ENCODE results near the gene JAG1.

The JAG1 gene

GRCh38 chr20:10651227-10651990, 22.4 kb downstream of the JAG1 start:
- H3K9ac ChIP-seq = no peak overlapping the region
- TF ChIP-seq CTCF (IDR thresholded peaks at IDR 0.05) = peak; percentile 16
- no peaks in the 10 kb centered on the region for H3K9me3 ChIP-seq (ENCODE audit: control insufficient read depth, low read length)
- peaks cover 39% of the 10 kb centered on the region for H3K4me1 ChIP-seq
- H3K36me3 ChIP-seq (ENCODE audit: control insufficient read depth, insufficient read depth, low read length) = no peaks in the 10 kb centered on the region
- no peak overlapping the region for H3K4me2 ChIP-seq (ENCODE audit: low read length)
- peaks cover 20% of the 10 kb centered on the region for H3K79me2 ChIP-seq
- no peak overlapping the region for H3K4me3 ChIP-seq (ENCODE audit: low read depth, low read length)
- H3K27ac ChIP-seq = no peak overlapping the region
- no peaks in the 10 kb centered on the region for H3K27me3 ChIP-seq (ENCODE audit: control insufficient read depth, insufficient read depth, low read length)
- H2AFZ ChIP-seq = no peak overlapping the region

GRCh38 chr20:10649797-10650160, 24.0 kb downstream of the JAG1 start:
- Histone ChIP-seq H3K4me2 (ENCODE audit: low read length) (no peak overlapping the region), H3K36me3 (ENCODE audit: control insufficient read depth, insufficient read depth, low read length) (no peaks in the 10 kb centered on the region), H3K27me3 (ENCODE audit: control insufficient read depth, insufficient read depth, low read length) (no peaks in the 10 kb centered on the region), H3K9me3 (ENCODE audit: control insufficient read depth, low read length) (no peaks in the 10 kb centered on the region), H3K27ac (no peak overlapping the region), H2AFZ (no peak overlapping the region), H3K79me2 (peaks cover 20% of the 10 kb centered on the region), H3K4me3 (ENCODE audit: low read depth, low read length) (no peak overlapping the region), H3K4me1 (peaks cover 30% of the 10 kb centered on the region), H3K9ac (no peak overlapping the region)
- TF ChIP-seq CTCF (IDR thresholded peaks at IDR 0.05) = no peak

- no peak overlapping the region for H3K4me2 ChIP-seq (ENCODE audit: low read length)
- H3K27ac ChIP-seq = no peak overlapping the region
- H3K4me1 ChIP-seq = peaks cover 31% of the 10 kb centered on the region
Observed at GRCh38 chr20:10649080-10649796, 24.6 kb downstream of the JAG1 start.

DNA sequence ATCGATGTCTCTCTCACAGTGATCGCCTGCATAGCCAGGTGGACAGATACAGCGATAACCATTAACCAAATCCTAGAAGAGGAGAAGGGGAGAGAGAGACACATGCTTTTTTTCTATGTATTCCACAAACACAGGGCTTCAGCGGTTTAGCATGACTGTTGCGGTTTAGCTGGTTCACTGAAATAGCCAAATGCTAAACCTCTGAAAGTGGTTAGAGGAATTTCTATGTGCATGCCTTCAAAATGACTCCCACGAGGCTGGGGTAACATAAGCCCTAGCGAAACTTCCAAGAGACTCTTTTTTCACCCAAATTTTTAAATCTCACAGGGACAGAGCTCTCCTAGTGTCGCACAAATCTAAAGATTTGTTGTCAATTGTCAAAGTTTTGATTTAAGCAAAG, 25.1 kb downstream of the JAG1 start:
- Histone ChIP-seq H3K36me3 (ENCODE audit: control insufficient read depth, insufficient read depth, low read length) (no peaks in the 10 kb centered on the region), H2AFZ (no peak overlapping the region), H3K4me1 (peaks cover 25% of the 10 kb centered on the region), H3K27ac (no peak overlapping the region), H3K79me2 (peaks cover 20% of the 10 kb centered on the region), H3K9ac (no peak overlapping the region), H3K27me3 (ENCODE audit: control insufficient read depth, insufficient read depth, low read length) (no peaks in the 10 kb centered on the region), H3K4me2 (ENCODE audit: low read length) (no peak overlapping the region), H3K9me3 (ENCODE audit: control insufficient read depth, low read length) (no peaks in the 10 kb centered on the region), H3K4me3 (ENCODE audit: low read depth, low read length) (no peak overlapping the region)
- no peak for TF ChIP-seq CTCF (IDR thresholded peaks at IDR 0.05)

More at GRCh38 chr20:10649080-10649796, 24.6 kb downstream of the JAG1 start:
- TF ChIP-seq CTCF (IDR thresholded peaks at IDR 0.05) = no peak
- no peaks in the 10 kb centered on the region for H3K9me3 ChIP-seq (ENCODE audit: control insufficient read depth, low read length)
- no peak overlapping the region for H2AFZ ChIP-seq
- no peak overlapping the region for H3K4me3 ChIP-seq (ENCODE audit: low read depth, low read length)
- H3K79me2 ChIP-seq = peaks cover 20% of the 10 kb centered on the region
- H3K9ac ChIP-seq = no peak overlapping the region
- H3K36me3 ChIP-seq (ENCODE audit: control insufficient read depth, insufficient read depth, low read length) = no peaks in the 10 kb centered on the region
- no peaks in the 10 kb centered on the region for H3K27me3 ChIP-seq (ENCODE audit: control insufficient read depth, insufficient read depth, low read length)
